COLO829 (cell line): ENCODE data around the gene CCL4.
"Not testable (repeated sequence)": the region's sequence is repeated elsewhere in the genome, so short reads cannot be mapped to it uniquely, and the experiment has no call there.

Experiments
- DNase-seq: peaks from one replicate; pipeline ENCODE4 v3.0.0; 2012; ENCODE audit warnings: low spot score

CCL4 gene

GRCh38 chr17:36087897-36088572, 15.6 kb upstream of the CCL4 start:
- DNase-seq: not testable (repeated sequence)

DNA sequence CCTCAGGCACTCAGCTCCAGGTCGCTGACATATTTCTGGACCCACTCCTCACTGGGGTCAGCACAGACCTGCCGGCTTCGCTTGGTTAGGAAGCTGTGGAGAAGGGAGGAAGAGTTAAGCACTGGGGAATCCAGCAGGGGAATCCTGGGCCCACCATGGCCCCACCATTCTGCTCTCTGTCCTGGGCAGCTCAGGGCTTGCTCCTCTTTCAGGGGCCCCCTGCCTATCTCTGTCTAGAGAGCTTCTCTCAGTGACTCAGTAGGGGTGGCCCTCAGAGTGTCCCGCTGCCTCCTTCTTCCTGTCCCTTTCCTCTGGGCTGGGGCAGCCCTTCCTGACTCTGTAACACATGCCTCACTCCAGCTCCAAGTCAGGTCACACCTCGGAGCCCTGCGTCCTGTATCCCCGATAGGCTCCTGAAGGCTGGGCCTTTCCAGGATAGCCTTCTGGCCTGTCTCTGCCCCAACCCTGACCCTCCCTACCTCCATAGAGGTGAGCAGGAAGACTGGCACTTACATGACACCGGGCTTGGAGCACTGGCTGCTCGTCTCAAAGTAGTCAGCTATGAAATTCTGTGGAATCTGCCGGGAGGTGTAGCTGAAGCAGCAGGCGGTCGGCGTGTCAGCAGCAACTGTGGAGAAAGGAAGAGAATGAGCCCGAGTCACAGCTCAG, 14.8 kb upstream of the CCL4 start:
- no peak for DNase-seq

DNA sequence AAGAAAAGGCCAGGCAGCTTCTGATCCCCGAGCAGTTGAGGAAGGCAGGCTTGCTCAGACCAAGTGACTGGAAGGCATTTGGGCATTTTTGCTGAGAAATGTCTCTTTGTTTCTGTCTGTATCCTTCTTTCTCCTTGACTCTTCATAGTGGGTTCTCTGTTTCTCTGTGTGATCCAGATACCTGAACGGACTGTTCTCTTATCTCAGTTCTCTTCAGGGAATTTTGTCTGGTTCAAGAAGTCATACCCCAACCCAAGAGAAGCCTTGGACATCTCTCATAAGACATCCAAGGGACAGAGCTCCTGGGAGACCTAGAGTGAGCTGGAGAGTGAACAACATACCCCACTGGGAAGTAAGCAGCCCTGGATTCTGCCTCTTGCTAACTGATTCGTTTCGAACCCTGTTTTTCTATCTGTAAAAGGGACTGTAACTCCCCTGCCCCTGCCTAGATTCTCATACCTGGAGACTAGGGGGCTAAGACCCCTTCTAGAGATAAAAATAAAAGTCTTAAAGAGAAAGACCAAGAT, 14.2 kb upstream of the CCL4 start:
- DNase-seq: no peak

GRCh38 chr17:36089888-36090836, 13.5 kb upstream of the CCL4 start, which contains the start of gene CCL3:
CCL3 (minus strand) TSS chr17:36090143; CDS start chr17:36090058, 85 bp downstream.
- no peak for DNase-seq

DNA sequence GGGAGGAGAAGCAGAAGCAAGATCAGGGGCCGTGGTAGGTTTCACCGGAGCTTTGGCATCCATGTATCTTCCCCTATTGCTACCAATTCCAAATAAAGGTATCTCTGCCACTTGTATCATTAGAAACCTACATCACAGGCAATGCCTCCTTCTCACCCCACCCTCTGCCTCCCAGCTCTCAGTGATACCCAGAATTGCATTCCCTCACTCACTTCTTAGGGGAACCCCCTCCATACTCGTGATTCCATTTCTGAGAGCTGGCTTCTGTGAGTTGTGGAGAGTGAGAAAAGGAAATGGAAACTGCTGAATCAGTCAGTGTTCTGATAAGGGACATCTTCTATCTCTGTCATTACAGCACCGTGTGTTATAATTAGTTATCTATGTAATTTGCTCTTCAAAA, 11.4 kb upstream of the CCL4 start:
- DNase-seq: no peak

DNA sequence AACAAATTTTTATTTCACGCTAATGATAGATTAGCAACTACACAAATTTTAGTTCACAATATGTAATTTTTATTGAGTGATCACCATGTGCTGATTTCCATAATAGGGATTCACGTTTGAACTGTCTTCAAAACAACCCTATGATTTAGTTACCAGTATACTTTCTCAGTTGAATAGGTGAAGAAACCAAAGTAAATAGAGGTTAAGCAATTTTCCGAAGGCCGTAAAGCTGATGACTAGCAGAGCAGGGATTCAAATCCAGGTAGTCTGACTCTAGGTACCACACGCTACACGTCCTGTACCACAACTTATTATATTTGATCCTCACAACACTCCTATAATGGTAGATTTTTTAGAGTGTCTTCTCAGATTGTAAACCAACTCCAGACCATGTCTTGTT, 10.9 kb upstream of the CCL4 start:
- DNase-seq: not testable (repeated sequence)

DNA sequence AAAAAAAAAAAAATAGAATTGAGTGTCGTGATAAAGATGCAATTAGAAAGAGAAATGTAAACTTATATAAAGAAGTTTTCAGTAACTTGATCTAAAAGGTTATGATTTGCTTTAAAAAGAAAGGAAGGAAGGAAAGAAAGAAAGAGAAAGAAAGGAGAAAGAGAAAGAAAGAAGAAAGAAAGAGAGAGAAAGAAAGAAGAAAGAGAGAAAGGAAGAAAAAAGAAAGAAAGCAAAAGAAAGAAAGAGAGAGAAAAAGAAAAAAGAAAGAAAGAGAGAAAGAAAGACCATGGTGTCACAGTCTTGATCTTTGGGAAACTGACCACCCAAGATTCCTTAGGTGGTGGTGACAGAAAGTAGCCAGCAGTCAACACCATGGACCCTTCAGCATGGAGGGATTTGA, 9.4 kb upstream of the CCL4 start:
- no peak for DNase-seq

DNA sequence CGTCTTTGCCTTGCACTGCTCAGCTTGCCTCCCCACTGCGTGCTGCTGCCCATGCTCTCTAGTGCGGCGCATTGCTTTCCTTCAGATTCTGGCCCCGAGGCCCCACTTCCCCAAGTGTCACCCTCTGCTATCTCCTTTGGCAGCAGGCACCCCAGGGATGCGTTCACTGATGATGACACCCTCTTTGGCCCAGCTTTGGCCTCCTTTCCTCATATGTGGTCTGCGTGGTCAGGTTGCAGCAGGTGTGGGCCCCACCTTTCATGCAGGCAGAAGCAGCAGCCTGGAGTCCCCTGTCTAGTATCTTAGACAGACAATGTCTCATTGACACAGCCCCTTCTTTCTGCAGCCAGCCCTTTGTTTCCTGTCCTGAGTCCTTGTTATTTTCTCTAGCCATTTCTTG, 8.9 kb upstream of the CCL4 start:
- no peak for DNase-seq

- no peak for DNase-seq
These were observed 7.6 kb upstream of the CCL4 start for GRCh38 chr17:36095992-36096391.

DNA sequence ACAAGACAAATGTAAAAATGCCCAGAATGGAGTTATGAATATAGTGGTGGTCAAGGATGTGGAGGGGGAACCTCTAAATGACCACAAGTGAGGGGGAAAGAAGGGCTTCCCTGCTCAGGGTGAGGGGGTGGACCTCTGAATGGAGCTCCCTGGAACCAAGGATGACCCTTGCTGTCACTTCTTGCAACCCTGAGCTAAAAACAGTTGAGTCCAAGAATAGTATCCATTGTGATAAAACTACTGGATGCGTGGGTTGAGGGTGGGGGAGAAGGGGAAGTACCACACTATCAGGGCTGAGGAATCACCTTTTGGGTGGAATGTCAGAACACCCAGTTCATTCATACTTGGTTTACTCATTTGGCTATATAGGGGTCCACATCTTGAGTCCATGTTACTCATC, 4.6 kb upstream of the CCL4 start:
- DNase-seq: not testable (repeated sequence)

- not testable (repeated sequence) for DNase-seq
These were observed 619 bp downstream of the CCL4 start for GRCh38 chr17:36104246-36104645.

GRCh38 chr17:36104701-36105181, 1.1 kb downstream of the CCL4 start:
- DNase-seq: no peak

DNA sequence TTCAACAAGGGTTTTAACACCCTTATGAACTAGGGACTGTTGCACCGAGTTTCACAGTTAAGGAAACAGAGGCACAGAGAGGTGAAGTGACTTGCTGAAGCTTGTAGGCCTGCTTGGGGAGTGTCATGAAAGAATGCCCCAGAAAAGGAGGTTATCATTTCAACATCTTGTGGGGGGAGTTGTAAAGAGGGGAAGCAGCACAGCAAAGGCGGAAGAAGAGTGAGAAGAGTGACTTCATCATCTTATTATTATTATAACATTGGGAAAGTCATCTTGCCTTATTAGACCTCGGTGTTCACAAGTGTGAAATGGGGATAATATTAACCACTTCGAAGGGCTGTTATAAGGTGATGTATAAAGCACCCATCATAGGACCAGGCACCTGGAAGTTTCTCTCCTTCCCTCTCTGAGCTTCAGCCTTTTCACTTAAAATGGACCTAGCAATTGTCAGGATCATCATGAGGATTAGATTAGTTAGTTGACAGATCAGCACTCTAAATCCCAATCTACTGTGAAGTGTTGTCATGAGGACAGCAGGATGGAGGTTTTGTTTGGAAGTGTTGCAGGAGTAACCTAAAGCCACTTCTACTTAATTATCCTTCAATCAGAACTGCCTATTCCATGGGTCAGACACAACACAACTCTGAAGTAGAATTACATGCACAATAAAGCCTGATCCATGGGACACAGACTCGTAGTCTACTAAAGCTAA, 2.3 kb downstream of the CCL4 start:
- DNase-seq: no peak

DNA sequence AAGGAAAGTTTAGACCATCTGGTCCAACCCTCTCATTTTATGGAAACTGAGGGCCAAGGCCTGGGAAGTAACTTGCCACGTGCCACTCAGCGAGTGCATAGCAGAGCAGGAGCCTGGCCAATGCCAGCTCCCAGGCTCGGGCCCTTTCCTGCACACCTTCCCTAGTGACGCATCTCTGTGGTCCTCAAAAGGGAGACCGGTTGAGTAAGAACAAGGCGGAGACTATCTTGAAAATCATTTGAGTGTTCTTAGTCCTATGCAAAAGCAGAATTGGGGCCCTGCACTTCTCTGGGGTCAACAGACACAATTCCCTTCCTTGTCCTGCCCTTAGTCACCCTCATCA, 2.8 kb downstream of the CCL4 start:
- no peak for DNase-seq

GRCh38 chr17:36107660-36108059, 4.0 kb downstream of the CCL4 start:
- no peak for DNase-seq

GRCh38 chr17:36108265-36108664, 4.6 kb downstream of the CCL4 start:
- not testable (repeated sequence) for DNase-seq

DNA sequence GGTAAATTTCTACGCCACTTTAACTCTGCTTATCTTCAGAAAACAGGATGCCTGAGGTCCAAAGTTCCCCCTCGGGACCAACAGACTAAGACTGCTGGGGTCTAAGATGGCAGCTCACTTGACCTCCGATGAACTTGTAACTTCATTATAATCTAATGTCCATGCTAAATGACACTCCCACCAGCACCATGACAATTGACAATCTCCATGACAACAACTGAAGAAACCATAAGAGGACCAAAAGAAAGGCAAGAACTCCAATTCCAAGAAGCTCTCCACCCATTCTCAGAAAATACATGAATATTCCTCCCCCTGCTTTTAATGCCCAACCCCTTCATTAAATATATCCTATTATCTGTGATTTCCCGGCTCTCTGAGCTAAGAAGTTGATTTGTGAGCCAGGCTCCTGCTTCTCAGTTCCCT, 7.5 kb downstream of the CCL4 start:
- no peak for DNase-seq

GRCh38 chr17:36112572-36112971, 8.9 kb downstream of the CCL4 start:
- DNase-seq: no peak

DNA sequence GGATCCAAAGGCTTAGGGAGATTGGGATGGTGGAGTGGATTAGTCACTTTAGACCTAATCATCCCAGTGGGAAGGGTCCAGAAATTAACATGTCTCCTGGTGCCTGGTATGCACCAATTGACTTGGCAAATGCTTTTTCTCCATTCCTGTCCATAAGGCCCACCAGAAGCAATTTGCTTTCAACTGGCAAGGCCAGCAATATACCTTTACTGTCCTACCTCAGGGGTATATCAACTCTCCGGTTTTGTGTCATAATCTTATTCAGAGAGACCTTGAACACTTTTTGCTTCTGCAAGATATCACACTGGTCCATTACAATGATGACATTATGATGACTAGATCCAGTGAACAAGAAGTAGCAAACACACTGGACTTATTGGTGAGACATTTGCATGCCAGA, 9.5 kb downstream of the CCL4 start:
- DNase-seq: not testable (repeated sequence)

GRCh38 chr17:36114971-36115648, 11.5 kb downstream of the CCL4 start:
- not testable (repeated sequence) for DNase-seq

- not testable (repeated sequence) for DNase-seq
These were observed 12.0 kb downstream of the CCL4 start for GRCh38 chr17:36115649-36115977.
